BJ (cell line): ENCODE data around the gene FAM3C. TPM values are rescaled to one million over a fixed set of nuclear protein-coding genes. Genes with fewer than 3 reads are reported as not detected.

ENCODE experiments used
- CTCF ChIA-PET: fragments of 350-600 bp; formaldehyde crosslinking; extraction: SDS; loops from one replicate; lab custom pipeline; 2021; ENCODE audit warnings: antibody characterized with exemption, inconsistent platforms; lab: Yijun Ruan, JAX
- POLR2A ChIA-PET: fragments of 300-600 bp; sonication (Branson Sonifier 250); formaldehyde crosslinking; extraction: SDS; loops from one replicate; lab custom pipeline; 2021; ENCODE audit warnings: antibody characterized with exemption; lab: Charles Lee
- DNase-seq: peaks from one replicate; pipeline ENCODE4 v3.0.0-alpha.2; 2011; ENCODE audit warnings: low read depth
- H3K27me3 ChIP-seq: 2 replicates; pipeline ENCODE4 v1.6.0; 2011; ENCODE audit warnings: low read length; ENCODE audit not compliant: control insufficient read depth, insufficient read depth
- H3K36me3 ChIP-seq: 2 replicates; pipeline ENCODE4 v1.5.1; 2011; ENCODE audit warnings: low read length; ENCODE audit not compliant: control insufficient read depth, insufficient read depth
- H3K4me3 ChIP-seq: 2 replicates; pipeline ENCODE4 v1.5.1; 2011; ENCODE audit warnings: low read depth, mild to moderate bottlenecking, control low read depth, low read length
- CTCF ChIP-seq: IDR thresholded peaks from 2 replicates; pipeline ENCODE4 v1.5.1; 2011; ENCODE audit warnings: low read depth, mild to moderate bottlenecking, control low read depth, inconsistent platforms, low read length, moderate library complexity; ENCODE audit not compliant: insufficient read depth
- polyA plus RNA-seq: library from polyadenylated mRNA; depleted of rRNA; stranded (reverse); fragments of >200 nt; gene quantifications from 2 replicates; pipeline ENCODE4 v1.2.3, GENCODE V29; 2011

The FAM3C gene
- polyA plus RNA-seq, 1 experiment = 13.1 TPM

GRCh38 chr7:121360564-121360963 lies 35.5 kb downstream of the FAM3C start:
- no peak overlapping the region for H3K4me3 ChIP-seq
- H3K27me3 ChIP-seq = no peaks in the 10 kb centered on the region
- TF ChIP-seq CTCF = no peak
- no peak for DNase-seq
- CTCF ChIA-PET = interaction anchor here (1.1 to 1.9 kb wide), 4 partner anchors 186 to 634 kb away, joined by 3 to 4 read pairs (median 4); no protein-coding TSS in a partner anchor
- no peaks in the 10 kb centered on the region for H3K36me3 ChIP-seq
- POLR2A ChIA-PET = no interaction called here

GRCh38 chr7:121355574-121355973 lies 40.5 kb downstream of the FAM3C start:
- Histone ChIP-seq H3K4me3 (no peak overlapping the region), H3K36me3 (no peaks in the 10 kb centered on the region), H3K27me3 (no peaks in the 10 kb centered on the region)
- ChIA-PET POLR2A (no interaction called here), CTCF (no interaction called here)
- no peak for TF ChIP-seq CTCF
- no peak for DNase-seq

- no peaks in the 10 kb centered on the region for H3K36me3 ChIP-seq
- TF ChIP-seq CTCF = no peak
- ChIA-PET POLR2A (no interaction called here), CTCF (interaction anchor here (0.9 to 2.2 kb wide), 3 partner anchors 15 to 70 kb away, joined by 3 to 11 read pairs (median 6); no protein-coding TSS in a partner anchor)
- no peak overlapping the region for H3K4me3 ChIP-seq
- DNase-seq = no peak
- no peaks in the 10 kb centered on the region for H3K27me3 ChIP-seq
Observed at GRCh38 chr7:121352323-121352722, 43.8 kb downstream of the FAM3C start.

- Histone ChIP-seq H3K27me3 (no peaks in the 10 kb centered on the region), H3K4me3 (no peak overlapping the region), H3K36me3 (no peaks in the 10 kb centered on the region)
- POLR2A ChIA-PET = no interaction called here
- no peak for DNase-seq
- TF ChIP-seq CTCF = no peak
- CTCF ChIA-PET = interaction anchor here (0.8 to 2.2 kb wide), 4 partner anchors 15 to 71 kb away, joined by 3 to 11 read pairs (median 4); no protein-coding TSS in a partner anchor
Observed at GRCh38 chr7:121351682-121352081, 44.4 kb downstream of the FAM3C start.

- no peak for DNase-seq
- ChIA-PET CTCF (no interaction called here), POLR2A (no interaction called here)
- Histone ChIP-seq H3K4me3 (no peak overlapping the region), H3K36me3 (no peaks in the 10 kb centered on the region), H3K27me3 (no peaks in the 10 kb centered on the region)
- TF ChIP-seq CTCF = no peak
Observed at GRCh38 chr7:121344497-121344896, 51.6 kb downstream of the FAM3C start.
